ENCODE measurements around the gene MASTL.
A peak's percentile ranks its signal among the peaks of the same experiment; 100 is the strongest.

Gene MASTL

DNA sequence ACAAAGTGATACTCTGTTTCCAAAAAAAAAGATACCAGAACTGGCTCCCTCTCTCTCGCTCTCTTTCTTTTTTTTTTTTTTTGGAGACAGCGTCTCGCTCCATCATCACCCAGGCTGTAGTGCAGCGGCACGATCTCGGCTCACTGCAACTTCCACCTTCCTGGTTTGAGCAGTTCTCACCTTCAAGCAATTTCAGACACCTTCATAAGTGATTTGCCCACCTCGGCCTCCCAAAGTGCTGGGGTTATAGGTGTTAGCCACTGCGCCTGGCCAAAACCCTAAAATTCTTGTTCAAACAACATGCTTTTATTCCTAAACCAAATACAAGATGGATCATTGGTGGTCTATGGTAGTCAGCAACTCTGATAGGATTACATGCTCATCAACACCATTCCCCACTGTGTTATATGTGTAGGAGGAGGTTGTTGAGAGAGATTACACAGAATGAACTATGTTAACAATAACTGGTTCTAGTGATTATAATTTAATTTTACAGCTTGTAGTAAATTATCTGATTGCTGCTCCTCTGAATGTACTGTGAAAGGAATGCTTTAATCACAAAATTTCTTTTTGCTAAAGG is 69.9 kb downstream of the MASTL start:
- DNase-seq (ENCODE audit: low read depth in 2 of 2, low spot score in 1 of 2): peak in 1 of 2 donors; percentile 11

DNA sequence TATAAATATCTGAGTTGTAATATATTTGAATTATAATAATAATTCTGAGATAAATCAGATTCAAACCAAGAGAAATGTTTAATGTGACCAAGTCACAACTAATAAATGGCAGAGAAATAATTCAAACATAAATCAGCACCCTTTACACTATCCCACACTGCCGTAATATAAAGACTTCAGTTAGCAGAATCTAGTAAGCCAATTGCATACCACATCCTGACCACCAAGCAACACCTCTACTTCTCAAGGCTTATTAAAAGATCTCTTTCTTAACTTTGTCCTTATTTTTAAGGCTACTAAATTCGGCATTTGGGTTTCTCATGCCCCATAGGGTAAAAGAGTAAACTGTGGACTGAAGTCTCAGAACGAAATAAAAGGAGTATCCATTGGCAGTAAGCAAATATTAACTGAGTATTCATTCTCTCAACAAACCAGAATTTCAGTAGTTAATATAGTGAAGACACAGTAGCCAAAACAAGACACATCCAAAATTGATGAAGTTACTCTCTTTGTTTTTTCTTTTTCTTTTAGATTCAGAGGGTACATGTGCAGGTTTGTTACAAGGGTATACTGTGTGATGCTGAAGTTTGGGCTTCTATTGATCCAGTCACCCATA is 70.6 kb downstream of the MASTL start:
- no peak for DNase-seq (ENCODE audit: low read depth in 2 of 2, low spot score in 1 of 2)

DNA sequence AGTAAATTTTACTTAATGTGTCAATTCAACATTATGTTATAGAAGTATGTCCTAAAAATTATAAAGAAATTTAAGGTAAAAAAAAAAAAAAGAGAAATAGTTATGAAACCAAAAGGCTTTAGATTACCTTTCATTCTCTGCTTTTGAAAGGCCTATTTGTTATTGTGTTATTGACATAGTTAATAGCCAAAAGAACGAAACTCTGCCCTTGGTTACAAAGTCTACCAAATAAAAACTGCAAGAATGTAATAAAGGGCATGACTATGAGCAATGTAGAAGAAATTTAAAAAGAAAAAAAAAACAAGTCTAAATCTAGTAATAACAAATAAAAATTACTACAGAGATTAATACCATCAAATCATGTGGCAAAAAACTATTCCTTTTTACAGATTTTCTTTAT is 74.9 kb downstream of the MASTL start:
- no peak for DNase-seq (ENCODE audit: low read depth in 2 of 2, low spot score in 1 of 2)

DNA sequence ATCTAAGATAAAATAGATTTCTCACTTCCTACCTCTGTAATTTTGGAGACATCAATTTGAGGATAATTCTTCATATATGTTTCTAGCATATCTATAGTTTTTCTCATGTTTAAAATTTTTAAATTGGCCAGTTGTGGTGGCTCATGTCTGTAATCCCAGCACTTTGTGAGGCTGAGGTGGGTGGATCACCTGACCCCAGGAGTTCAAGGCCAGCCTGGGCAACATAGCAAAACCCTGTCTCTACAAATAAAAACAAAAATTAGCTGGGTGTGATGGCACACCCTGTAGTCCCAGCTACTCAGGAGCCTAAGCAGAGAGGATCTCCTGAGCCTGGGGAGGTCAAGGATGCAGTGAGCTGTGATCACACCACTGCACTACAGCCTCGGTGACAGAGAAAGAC is 80.6 kb downstream of the MASTL start:
- DNase-seq (ENCODE audit: low read depth in 2 of 2, low spot score in 1 of 2): no peak
